HepG2 (cell line): ENCODE measurements around the gene AUP1. TPM values are rescaled to one million over a fixed set of nuclear protein-coding genes. Genes with fewer than 3 reads are reported as not detected.

ENCODE experiments used
- ARID2 ChIP-seq: sonication (generic); formaldehyde crosslinking; IDR thresholded peaks from 2 replicates; pipeline ENCODE4 v1.8.1; 2022; ENCODE audit warnings: mild to moderate bottlenecking, missing genetic modification reagents, borderline replicate concordance
- ATRX ChIP-seq: sonication (generic); formaldehyde crosslinking; IDR thresholded peaks from 2 replicates; pipeline ENCODE4 v1.4.0; 2020; ENCODE audit warnings: missing genetic modification reagents, borderline replicate concordance
- BCL6 ChIP-seq: IDR thresholded peaks from 2 replicates; pipeline ENCODE4 v1.6.1; 2016; ENCODE audit warnings: missing genetic modification reagents, missing compliant biosample characterization
- CSRNP1 ChIP-seq: sonication (generic); formaldehyde crosslinking; IDR thresholded peaks from 2 replicates; pipeline ENCODE4 v1.8.1; 2023; ENCODE audit warnings: mild to moderate bottlenecking, missing genetic modification reagents
- FOXO4 ChIP-seq: sonication (generic); formaldehyde crosslinking; conservative IDR thresholded peaks from 2 replicates; pipeline ENCODE4 v1.8.1; 2023; ENCODE audit warnings: missing genetic modification reagents
- PAX8 ChIP-seq: sonication (generic); formaldehyde crosslinking; IDR thresholded peaks from 2 replicates; pipeline ENCODE4 v1.8.0; 2022; ENCODE audit warnings: mild to moderate bottlenecking, missing genetic modification reagents, borderline replicate concordance
- SAFB2 ChIP-seq: sonication (generic); formaldehyde crosslinking; IDR thresholded peaks from 2 replicates; pipeline ENCODE4 v1.5.1; 2020; ENCODE audit warnings: missing genetic modification reagents, low read depth, mild to moderate bottlenecking, borderline replicate concordance
- SNAI1 ChIP-seq: sonication (generic); formaldehyde crosslinking; IDR thresholded peaks from 2 replicates; pipeline ENCODE4 v1.5.0; 2020; ENCODE audit warnings: mild to moderate bottlenecking, missing genetic modification reagents, borderline replicate concordance
- STAG1 ChIP-seq: sonication (generic); formaldehyde crosslinking; IDR thresholded peaks from 2 replicates; pipeline ENCODE4 v1.4.0; 2020; ENCODE audit warnings: missing genetic modification reagents
- ZBTB8A ChIP-seq: sonication (generic); formaldehyde crosslinking; IDR thresholded peaks from 2 replicates; pipeline ENCODE4 v1.4.0; 2020; ENCODE audit warnings: mild to moderate bottlenecking, low read depth, missing genetic modification reagents, borderline replicate concordance
- ZNF280D ChIP-seq: sonication (generic); formaldehyde crosslinking; IDR thresholded peaks from 2 replicates; pipeline ENCODE4 v1.5.1; 2020; ENCODE audit warnings: mild to moderate bottlenecking, missing genetic modification reagents
- ZNF335 ChIP-seq: sonication (generic); formaldehyde crosslinking; IDR thresholded peaks from 2 replicates; pipeline ENCODE4 v1.4.0; 2020; ENCODE audit warnings: missing genetic modification reagents
- ZNF792 ChIP-seq: IDR thresholded peaks from 2 replicates; pipeline ENCODE4 v1.6.1; 2016
- ZNF800 ChIP-seq: sonication (generic); formaldehyde crosslinking; IDR thresholded peaks from 2 replicates; pipeline ENCODE4 v1.4.0; 2020; ENCODE audit warnings: missing genetic modification reagents
- ZNF883 ChIP-seq: sonication (generic); formaldehyde crosslinking; IDR thresholded peaks from 2 replicates; pipeline ENCODE4 v1.5.1; 2020; ENCODE audit warnings: mild to moderate bottlenecking, missing genetic modification reagents; ENCODE audit errors: not compliant biosample characterization
- ZXDC ChIP-seq: sonication (generic); formaldehyde crosslinking; IDR thresholded peaks from 2 replicates; pipeline ENCODE4 v1.5.0; 2020; ENCODE audit warnings: mild to moderate bottlenecking, missing genetic modification reagents
- polyA plus RNA-seq, 8 experiments: library from polyadenylated mRNA; depleted of rRNA in 3 of 8; stranded (reverse) in 7 of 8; unstranded in 1 of 8; fragments of >200 nt; fragmentation: Illumina TruSeq in 4 of 8; extraction: Trizol in 4 of 8; gene quantifications; 2 replicates each; pipeline versions ENCODE4 v1.2.1 to v1.2.3, GENCODE V29; 2011 to 2016; ENCODE audit warnings: low read depth in 4 of 8, missing spikeins in 1 of 8, mixed read lengths in 1 of 8; ENCODE audit not compliant: insufficient read depth in 1 of 8
- total RNA-seq, 5 experiments: library from RNA; depleted of rRNA; stranded (reverse); fragments of >200 nt; fragmentation: Illumina TruSeq; extraction: Trizol; gene quantifications; 2 replicates each; pipeline ENCODE4 v1.2.3, GENCODE V29; 2016; ENCODE audit warnings: low read depth in 1 of 5

The AUP1 gene
- total and polyA plus RNA-seq, 2 of the 13 experiments (the other 11 are each of a cell fraction or from before 2014, with no cell fraction given), result 174 to 267 TPM

GRCh38 chr2:74528600-74529356 lies 728 bp downstream of the AUP1 start (continued):
- TF ChIP-seq ZNF280D (CRISPR knock-in tag) (no peak), ZNF335 (CRISPR knock-in tag) (no peak), ATRX (no peak), PAX8 (CRISPR knock-in tag) (no peak), CSRNP1 (CRISPR knock-in tag) (0 out of 2 replicates have a peak, but pooled peaks have one; percentile 64), ARID2 (peak; percentile 81), ZBTB8A (peak; percentile 7; the same call in 1 of the 2 replicates), STAG1 (CRISPR knock-in tag) (no peak), SAFB2 (CRISPR knock-in tag) (0 out of 2 replicates have a peak, but pooled peaks have one; percentile 18), ZNF883 (peak; percentile 3), BCL6 (CRISPR knock-in tag) (no peak), ZXDC (CRISPR knock-in tag) (no peak), ZNF800 (no peak), FOXO4 (CRISPR knock-in tag) (0 out of 2 replicates have a peak, but pooled peaks have one; percentile 27), SNAI1 (0 out of 2 replicates have a peak, but pooled peaks have one; percentile 84), ZNF792 (CRISPR knock-in tag) (0 out of 2 replicates have a peak, but pooled peaks have one; percentile 0)
